Measurements from ENCODE around the gene FXYD1.
A peak's percentile ranks its signal among the peaks of the same experiment; 100 is the strongest.

FXYD1 gene

GRCh38 chr19:35138305-35138892 is at the start of gene FXYD1:
TSS of gene FXYD1 (plus strand) at chr19:35138824. CDS start at chr19:35140080, 1,256 bp downstream.
- H3K36me3 ChIP-seq (replicated peaks): no peaks in the 10 kb centered on the region
- no peak within 1 kb of the TSS for H3K27ac ChIP-seq
- no peak for DNase-seq
- peaks cover 19% of the 10 kb centered on the region for H3K27me3 ChIP-seq (replicated peaks)
- in situ Hi-C loops (cut with HindIII; ENCODE audit: low pct_ligation_motif_present, low sequenced_read_pairs): no loop called here
- H3K4me3 ChIP-seq (ENCODE audit: low read depth, low read length): no peak within 1 kb of the TSS
- TF ChIP-seq CTCF (IDR thresholded peaks at IDR 0.05; ENCODE audit: low read depth, low read length, missing control alignments): no peak

- Histone ChIP-seq H3K36me3 (replicated peaks) (no peaks in the 10 kb centered on the region), H3K27ac (no peak overlapping the region), H3K4me3 (ENCODE audit: low read depth, low read length) (no peak overlapping the region), H3K27me3 (replicated peaks) (no peaks in the 10 kb centered on the region)
- no peak for DNase-seq
- in situ Hi-C loops (cut with HindIII; ENCODE audit: low pct_ligation_motif_present, low sequenced_read_pairs): no loop called here
- no peak for TF ChIP-seq CTCF (IDR thresholded peaks at IDR 0.05; ENCODE audit: low read depth, low read length, missing control alignments)
Measured at GRCh38 chr19:35089554-35089953, 49.1 kb upstream of the FXYD1 start.

DNA sequence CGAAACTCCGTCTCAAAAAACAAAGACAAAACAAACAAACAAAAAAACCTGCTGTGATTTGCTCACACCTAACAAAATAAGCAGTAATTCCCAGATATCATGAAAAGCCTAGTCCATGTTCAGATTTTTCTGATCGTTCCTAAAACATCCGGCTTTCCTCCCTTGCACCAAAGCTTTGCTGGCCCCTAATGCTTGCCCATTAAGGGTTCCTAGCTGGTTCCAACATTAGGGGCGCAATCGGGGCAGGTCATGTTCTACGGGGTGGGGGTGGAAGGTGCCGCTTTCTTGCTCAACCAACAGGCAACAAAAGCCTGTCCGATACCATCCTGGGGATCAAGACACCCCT is 48.5 kb upstream of the FXYD1 start:
- no peak for DNase-seq
- in situ Hi-C loops (cut with HindIII; ENCODE audit: low pct_ligation_motif_present, low sequenced_read_pairs): no loop called here
- TF ChIP-seq CTCF (IDR thresholded peaks at IDR 0.05; ENCODE audit: low read depth, low read length, missing control alignments): no peak
- H3K27me3 ChIP-seq (replicated peaks): no peaks in the 10 kb centered on the region
- no peak overlapping the region for H3K4me3 ChIP-seq (ENCODE audit: low read depth, low read length)
- H3K36me3 ChIP-seq (replicated peaks): no peaks in the 10 kb centered on the region
- H3K27ac ChIP-seq: no peak overlapping the region

DNA sequence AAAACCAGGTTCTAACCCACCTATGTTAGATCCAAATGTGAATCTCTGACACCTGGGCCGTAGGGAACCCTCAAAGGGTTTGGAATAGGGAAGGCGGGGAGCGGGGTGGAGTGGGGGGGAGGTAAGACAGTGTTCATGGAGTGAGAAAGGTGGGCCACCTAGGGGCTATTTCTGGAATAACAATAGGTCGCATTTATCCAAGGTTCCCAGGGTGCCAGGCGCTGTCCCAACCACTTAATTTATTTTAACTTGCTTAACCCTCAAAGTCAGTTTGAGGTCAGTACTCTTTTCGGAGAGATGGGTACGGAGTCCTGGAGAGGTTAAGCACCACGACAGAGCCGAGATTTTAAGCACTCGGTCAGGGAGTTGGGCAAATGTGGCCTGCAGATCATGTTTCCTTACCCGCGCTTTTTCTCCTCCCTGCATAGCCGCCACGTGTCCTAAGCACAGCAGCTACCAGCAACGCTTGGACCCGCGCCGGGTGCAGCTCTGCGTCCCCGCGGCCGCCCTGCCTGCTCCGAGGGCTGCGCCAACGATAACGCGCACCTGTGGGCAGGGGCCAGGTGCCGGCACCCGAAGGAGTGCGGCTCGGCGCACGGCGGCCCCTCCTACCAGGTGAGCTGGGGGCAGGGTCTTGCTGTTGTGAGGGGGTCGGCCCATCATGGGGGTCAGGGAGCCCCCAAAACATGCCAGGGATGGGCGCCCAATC is 48.0 kb upstream of the FXYD1 start:
- in situ Hi-C loops (cut with HindIII; ENCODE audit: low pct_ligation_motif_present, low sequenced_read_pairs): no loop called here
- no peak overlapping the region for H3K4me3 ChIP-seq (ENCODE audit: low read depth, low read length)
- DNase-seq: peak; percentile 49

GRCh38 chr19:35093430-35093829 is 45.2 kb upstream of the FXYD1 start:
- DNase-seq: no peak
- H3K27ac ChIP-seq: no peak overlapping the region
- no peaks in the 10 kb centered on the region for H3K27me3 ChIP-seq (replicated peaks)
- no peak overlapping the region for H3K4me3 ChIP-seq (ENCODE audit: low read depth, low read length)
- in situ Hi-C loops (cut with HindIII; ENCODE audit: low pct_ligation_motif_present, low sequenced_read_pairs): no loop called here
- H3K36me3 ChIP-seq (replicated peaks): no peaks in the 10 kb centered on the region
- no peak for TF ChIP-seq CTCF (IDR thresholded peaks at IDR 0.05; ENCODE audit: low read depth, low read length, missing control alignments)

More for the DNA sequence above, 48.0 kb upstream of the FXYD1 start:
- Histone ChIP-seq H3K36me3 (replicated peaks) (no peaks in the 10 kb centered on the region), H3K27me3 (replicated peaks) (no peaks in the 10 kb centered on the region), H3K27ac (no peak overlapping the region)
- peak; percentile 71 for TF ChIP-seq CTCF (IDR thresholded peaks at IDR 0.05; ENCODE audit: low read depth, low read length, missing control alignments)
